HepG2 (cell line): Measurements from ENCODE around the gene GPC6. TPM values are rescaled to one million over a fixed set of nuclear protein-coding genes. Genes with fewer than 3 reads are reported as not detected.

Source experiments
- ATAC-seq: fragments of 200-7000 bp; cut with Tn5 transposase; 3 replicates; pipeline ENCODE4 v1.9.1; 2020; ENCODE audit warnings: mild to moderate bottlenecking, moderate library complexity
- BruUV-seq: library from RNA; stranded (reverse); fragments of 400-500 nt; replicated peaks from 2 replicates; lab custom pipeline; 2021; lab: Mats Ljungman, UMichigan
- CTCF ChIA-PET: fragments of 300-600 bp; formaldehyde crosslinking; extraction: SDS; loops from one replicate; lab custom pipeline; 2021; ENCODE audit warnings: low total read pairs, inconsistent platforms, low intra/inter-chr PET ratio; lab: Yijun Ruan, JAX
- POLR2A ChIA-PET: fragments of 350-600 bp; sonication (Branson Sonifier 250); formaldehyde crosslinking; loops from one replicate; lab custom pipeline; 2020; ENCODE audit warnings: antibody characterized with exemption, inconsistent platforms; lab: Yijun Ruan, JAX
- DNase-seq: peaks from one replicate; pipeline ENCODE4 v3.0.0-alpha.2; 2015; ENCODE audit warnings: low spot score
- FAIRE-seq: peaks from 3 replicates; lab custom pipeline; 2011; peaks lifted over from hg19 to GRCh38; lab: Jason Lieb, UNC
- H2AFZ ChIP-seq: one replicate; pipeline ENCODE4 v1.6.1; 2011; ENCODE audit warnings: low read length, inconsistent platforms
- H3K27ac ChIP-seq: fragments of 300-600 bp; 3 replicates; pipeline ENCODE4 v1.8.0; 2011; ENCODE audit warnings: mixed run types, mild to moderate bottlenecking, mixed read lengths, low read length, inconsistent platforms; ENCODE audit not compliant: insufficient read depth; ENCODE audit errors: extremely low read length
- H3K27me3 ChIP-seq, 2 experiments: fragments of 200-600 bp in 1 of 2; 2 replicates in 1 of 2; 3 replicates in 1 of 2; pipeline versions ENCODE4 v1.6.0 to v1.8.0; 2011; ENCODE audit warnings: low read length in 2 of 2, mild to moderate bottlenecking in 2 of 2, moderate library complexity in 2 of 2, inconsistent platforms in 1 of 2; ENCODE audit not compliant: insufficient read depth in 2 of 2, control insufficient read depth in 1 of 2
- H3K36me3 ChIP-seq, 2 experiments: fragments of 200-600 bp in 1 of 2; replicated peaks in 1 of 2; 2 replicates in 1 of 2; 3 replicates in 1 of 2; pipeline versions ENCODE4 v1.5.1 to v1.8.0; 2011; ENCODE audit warnings: low read length in 2 of 2, inconsistent platforms in 1 of 2; ENCODE audit not compliant: insufficient read depth in 2 of 2, control insufficient read depth in 1 of 2
- H3K4me1 ChIP-seq: 2 replicates; pipeline ENCODE4 v1.5.1; 2012; ENCODE audit warnings: low read length, inconsistent platforms; ENCODE audit not compliant: insufficient read depth
- H3K4me2 ChIP-seq: 2 replicates; pipeline ENCODE4 v1.6.0; 2011; ENCODE audit warnings: low read depth, low read length, inconsistent platforms
- H3K4me3 ChIP-seq, 3 experiments: fragments of 200-600 bp in 1 of 3; sonication (generic), shearing (Covaris generic) in 1 of 3; replicated peaks in 1 of 3; 2 replicates each; pipeline ENCODE4 v1.5.1; 2011 to 2016; ENCODE audit warnings: low read length in 3 of 3, inconsistent platforms in 2 of 3, low read depth in 2 of 3, mild to moderate bottlenecking in 2 of 3, control low read depth in 1 of 3, mixed read lengths in 1 of 3; ENCODE audit not compliant: insufficient read depth in 1 of 3
- H3K79me2 ChIP-seq: one replicate; pipeline ENCODE4 v1.6.1; 2011; ENCODE audit warnings: low read length, inconsistent platforms; ENCODE audit not compliant: insufficient read depth
- H3K9ac ChIP-seq: 2 replicates; pipeline ENCODE4 v1.6.0; 2011; ENCODE audit warnings: mild to moderate bottlenecking, low read depth, low read length, inconsistent platforms; ENCODE audit not compliant: insufficient read depth
- H3K9me3 ChIP-seq: 2 replicates; pipeline ENCODE4 v1.5.1; 2012; ENCODE audit warnings: mild to moderate bottlenecking, low read length
- H4K20me1 ChIP-seq: 2 replicates; pipeline ENCODE4 v1.6.0; 2011; ENCODE audit warnings: inconsistent platforms, mild to moderate bottlenecking, low read length, moderate library complexity; ENCODE audit not compliant: insufficient read depth
- FOXM1 ChIP-seq: sonication (generic); formaldehyde crosslinking; IDR thresholded peaks from 2 replicates; pipeline ENCODE4 v1.5.0; 2020; ENCODE audit warnings: missing genetic modification reagents
- MBNL3 ChIP-seq: fragments of 250-450 bp; sonication (Bioruptor Pico); conservative IDR thresholded peaks from 2 replicates; pipeline ENCODE4 v1.8.0; 2022; ENCODE audit warnings: mild to moderate bottlenecking, inconsistent platforms
- NBN ChIP-seq: fragments of 450-650 bp; conservative IDR thresholded peaks from 2 replicates; pipeline ENCODE4 v1.6.1; 2017
- NFRKB ChIP-seq: fragments of 450-650 bp; IDR thresholded peaks from 2 replicates; pipeline ENCODE4 v1.6.1; 2017
- SMC3 ChIP-seq: IDR thresholded peaks from 2 replicates; pipeline ENCODE4 v1.6.1; 2011; ENCODE audit warnings: low read length, improper control_type of control experiment
- TOPORS ChIP-seq: sonication (generic); formaldehyde crosslinking; IDR thresholded peaks from 2 replicates; pipeline ENCODE4 v1.8.0; 2023; ENCODE audit warnings: mild to moderate bottlenecking, missing genetic modification reagents
- TSC22D2 ChIP-seq: sonication (generic); formaldehyde crosslinking; IDR thresholded peaks from 2 replicates; pipeline ENCODE4 v1.5.1; 2020; ENCODE audit warnings: missing genetic modification reagents, mild to moderate bottlenecking, borderline replicate concordance
- ZNF296 ChIP-seq: sonication (generic); formaldehyde crosslinking; conservative IDR thresholded peaks from 2 replicates; pipeline ENCODE4 v1.5.0; 2020; ENCODE audit warnings: mild to moderate bottlenecking, missing genetic modification reagents
- WGBS: methylation state at CpG from one replicate; pipeline ENCODE4 v1.1.6; 2017; ENCODE audit warnings: low lambda C conversion rate; 5-methylcytosine and 5-hydroxymethylcytosine counted together
- in situ Hi-C: cut with HindIII; loops from 2 replicates; pipeline ENCODE4 v1.10.0; 2017; ENCODE audit warnings: low pct_unique_long_range_greater_than_20kb; ENCODE audit not compliant: extremely low pct_ligation_motif_present
- intact Hi-C: fragments of 100-400 bp; cut with micrococcal nuclease; formaldehyde crosslinking; loops from one replicate; pipeline ENCODE4 v1.10.0; 2022; ENCODE audit not compliant: unreplicated experiment
- polyA plus RNA-seq, 8 experiments: library from polyadenylated mRNA; depleted of rRNA in 3 of 8; stranded (reverse) in 7 of 8; unstranded in 1 of 8; fragments of >200 nt; fragmentation: Illumina TruSeq in 4 of 8; extraction: Trizol in 4 of 8; gene quantifications; 2 replicates each; pipeline versions ENCODE4 v1.2.1 to v1.2.3, GENCODE V29; 2011 to 2016; ENCODE audit warnings: low read depth in 4 of 8, missing spikeins in 1 of 8, mixed read lengths in 1 of 8; ENCODE audit not compliant: insufficient read depth in 1 of 8
- total RNA-seq, 5 experiments: library from RNA; depleted of rRNA; stranded (reverse); fragments of >200 nt; fragmentation: Illumina TruSeq; extraction: Trizol; gene quantifications; 2 replicates each; pipeline ENCODE4 v1.2.3, GENCODE V29; 2016; ENCODE audit warnings: low read depth in 1 of 5
- TF ChIP-seq, protein P1 (sequence below): sonication (generic); formaldehyde crosslinking; IDR thresholded peaks from 2 replicates; pipeline ENCODE4 v1.8.0; 2022; ENCODE audit warnings: low read depth, missing genetic modification reagents
- TF ChIP-seq, protein P2 (sequence below): sonication (generic); formaldehyde crosslinking; IDR thresholded peaks from 2 replicates; pipeline ENCODE4 v1.8.0; 2023; ENCODE audit warnings: mild to moderate bottlenecking, missing genetic modification reagents

GPC6 gene
- total and polyA plus RNA-seq, 2 of the 13 experiments (the other 11 are each of a cell fraction or from before 2014, with no cell fraction given) = 24.5 to 33.9 TPM

- no peak for ATAC-seq
- H3K9ac ChIP-seq = no peak overlapping the region
- no peak overlapping the region for H3K4me3 ChIP-seq
- no TSS peak for BruUV-seq
- H3K27ac ChIP-seq = no peak overlapping the region
- H3K4me1 ChIP-seq = no peaks in the 10 kb centered on the region
- no peak for DNase-seq
- in situ Hi-C loops = no loop called here
- no peak overlapping the region for H2AFZ ChIP-seq
- H3K9me3 ChIP-seq = no peaks in the 10 kb centered on the region
- no peaks in the 10 kb centered on the region for H3K79me2 ChIP-seq
- TF ChIP-seq TSC22D2 (CRISPR knock-in tag) = no peak
- no peak for TF ChIP-seq NBN
- CTCF ChIA-PET = no interaction called here
- H3K36me3 ChIP-seq = no peaks in the 10 kb centered on the region
- no peaks in the 10 kb centered on the region for H3K27me3 ChIP-seq
- no peaks in the 10 kb centered on the region for H4K20me1 ChIP-seq
- intact Hi-C loops = no loop called here
- no peak for FAIRE-seq
- no peak overlapping the region for H3K4me2 ChIP-seq
- POLR2A ChIA-PET = no interaction called here
Observed at GRCh38 chr13:94454334-94454733, 1227.7 kb downstream of the GPC6 start.

DNA sequence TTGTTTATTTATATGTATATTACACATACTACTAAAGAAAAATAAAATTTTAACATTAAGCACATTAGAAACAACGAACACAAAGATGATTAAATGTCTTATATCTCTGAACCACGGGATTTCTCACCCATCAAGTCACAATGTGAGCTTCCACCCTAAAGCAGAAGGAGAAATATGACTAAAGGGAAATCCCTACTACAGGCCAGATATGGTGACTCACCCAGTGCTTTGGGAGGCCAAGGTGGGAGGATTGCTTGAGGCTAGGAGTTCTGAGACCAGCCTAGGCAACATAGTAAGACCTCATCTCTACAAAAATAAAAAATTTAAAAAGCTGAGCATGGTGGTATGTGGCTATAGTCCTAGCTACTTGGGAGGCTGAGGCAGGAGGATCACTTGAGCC, 1228.3 kb downstream of the GPC6 start:
- H3K27ac ChIP-seq = no peak overlapping the region
- FAIRE-seq = no peak
- intact Hi-C loops (no loop called here), in situ Hi-C loops (no loop called here)
- DNase-seq = no peak
- ATAC-seq = no peak
- no TSS peak for BruUV-seq
- TF ChIP-seq FOXM1 (CRISPR knock-in tag) (no peak), NFRKB (no peak), MBNL3 (CRISPR knock-in tag) (no peak), TOPORS (CRISPR knock-in tag) (no peak), ZNF296 (CRISPR knock-in tag) (no peak), SMC3 (no peak)
- TF ChIP-seq, protein P1, sequence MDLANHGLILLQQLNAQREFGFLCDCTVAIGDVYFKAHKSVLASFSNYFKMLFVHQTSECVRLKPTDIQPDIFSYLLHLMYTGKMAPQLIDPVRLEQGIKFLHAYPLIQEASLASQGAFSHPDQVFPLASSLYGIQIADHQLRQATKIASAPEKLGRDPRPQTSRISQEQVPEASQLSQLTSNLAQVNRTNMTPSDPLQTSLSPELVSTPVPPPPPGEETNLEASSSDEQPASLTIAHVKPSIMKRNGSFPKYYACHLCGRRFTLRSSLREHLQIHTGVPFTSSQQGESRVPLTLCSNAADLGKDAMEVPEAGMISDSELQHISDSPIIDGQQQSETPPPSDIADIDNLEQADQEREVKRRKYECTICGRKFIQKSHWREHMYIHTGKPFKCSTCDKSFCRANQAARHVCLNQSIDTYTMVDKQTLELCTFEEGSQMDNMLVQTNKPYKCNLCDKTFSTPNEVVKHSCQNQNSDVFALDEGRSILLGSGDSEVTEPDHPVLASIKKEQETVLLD (CRISPR knock-in tag) = no peak
- TF ChIP-seq, protein P2, sequence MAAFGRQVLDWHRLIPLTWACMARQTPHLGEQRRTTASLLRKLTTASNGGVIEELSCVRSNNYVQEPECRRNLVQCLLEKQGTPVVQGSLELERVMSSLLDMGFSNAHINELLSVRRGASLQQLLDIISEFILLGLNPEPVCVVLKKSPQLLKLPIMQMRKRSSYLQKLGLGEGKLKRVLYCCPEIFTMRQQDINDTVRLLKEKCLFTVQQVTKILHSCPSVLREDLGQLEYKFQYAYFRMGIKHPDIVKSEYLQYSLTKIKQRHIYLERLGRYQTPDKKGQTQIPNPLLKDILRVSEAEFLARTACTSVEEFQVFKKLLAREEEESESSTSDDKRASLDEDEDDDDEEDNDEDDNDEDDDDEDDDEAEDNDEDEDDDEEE (CRISPR knock-in tag) = no peak
- H3K4me3 ChIP-seq = no peak overlapping the region
- H4K20me1 ChIP-seq = no peaks in the 10 kb centered on the region
- H3K79me2 ChIP-seq = no peaks in the 10 kb centered on the region
- H3K4me2 ChIP-seq = no peak overlapping the region
- 4% methylated on average over 2 of the region's 2 CpGs for WGBS
- ChIA-PET CTCF (no interaction called here), POLR2A (no interaction called here)
- no peaks in the 10 kb centered on the region for H3K4me1 ChIP-seq
- H3K9ac ChIP-seq = no peak overlapping the region
- H3K9me3 ChIP-seq = no peaks in the 10 kb centered on the region
- H2AFZ ChIP-seq = no peak overlapping the region
- H3K27me3 ChIP-seq = no peaks in the 10 kb centered on the region
- no peaks in the 10 kb centered on the region for H3K36me3 ChIP-seq
